Lower lobe of right lung (tissue), 2 donors: Measurements from ENCODE around the gene CCDC85C. TPM values are rescaled to one million over a fixed set of nuclear protein-coding genes. Genes with fewer than 3 reads are reported as not detected.

Source experiments
- ATAC-seq, 2 donors: fragments of 200-7000 bp; cut with Tn5 transposase; one replicate each; pipeline ENCODE4 v1.9.1; 2020 to 2022; ENCODE audit warnings: mild to moderate bottlenecking in 2 of 2, moderate library complexity in 2 of 2
- DNase-seq: peaks from one replicate; pipeline ENCODE4 v3.0.0-alpha.2; 2020
- H3K27ac ChIP-seq: fragments of 200-600 bp; one replicate; pipeline ENCODE4 v1.8.0; 2022
- H3K27me3 ChIP-seq: fragments of 200-600 bp; one replicate; pipeline ENCODE4 v1.8.0; 2022; ENCODE audit warnings: low read depth
- H3K36me3 ChIP-seq: fragments of 200-600 bp; one replicate; pipeline ENCODE4 v1.8.0; 2022; ENCODE audit warnings: mild to moderate bottlenecking
- H3K4me1 ChIP-seq: fragments of 200-600 bp; one replicate; pipeline ENCODE4 v1.8.0; 2022
- H3K4me3 ChIP-seq: fragments of 200-600 bp; one replicate; pipeline ENCODE4 v1.8.0; 2022; ENCODE audit warnings: mild to moderate bottlenecking
- H3K9me3 ChIP-seq: fragments of 200-600 bp; one replicate; pipeline ENCODE4 v1.8.0; 2022
- CTCF ChIP-seq: fragments of 200-600 bp; IDR thresholded peaks from one replicate; pipeline ENCODE4 v1.8.0; 2022; ENCODE audit warnings: antibody characterized with exemption, mild to moderate bottlenecking
- intact Hi-C: fragments of 100-400 bp; cut with DNase I; formaldehyde crosslinking; loops from one replicate; pipeline ENCODE4 v1.11.0; 2022
- total RNA-seq: library from RNA; stranded (reverse); fragmentation: NEBNext Ultra II Directional; extraction: Animal tissue kit (Norgen Biotek cat#: 25700); gene quantifications from one replicate; pipeline ENCODE4 v1.2.1, GENCODE V29; 2021
- donor health status: DM: no; HTN: yes; CAD: no; lungs with severe emphysema.

CCDC85C gene
- total RNA-seq, 1 donor from 2014 or later, result 15.3 TPM

- no peak for ATAC-seq
Measured at GRCh38 chr14:99516156-99516870, 87.7 kb downstream of the CCDC85C start.

GRCh38 chr14:99515301-99516155 is 88.5 kb downstream of the CCDC85C start:
- DNase-seq (no peak), ATAC-seq (no peak)
- peaks cover 7% of the 10 kb centered on the region for H3K4me1 ChIP-seq
- H3K4me3 ChIP-seq, result no peak overlapping the region
- no peak for TF ChIP-seq CTCF
- H3K27ac ChIP-seq, result no peak overlapping the region
- intact Hi-C loops, result no loop called here
- H3K27me3 ChIP-seq, result no peaks in the 10 kb centered on the region
- no peaks in the 10 kb centered on the region for H3K9me3 ChIP-seq
- peaks cover 47% of the 10 kb centered on the region for H3K36me3 ChIP-seq

More at GRCh38 chr14:99516156-99516870, 87.7 kb downstream of the CCDC85C start:
- intact Hi-C loops, result no loop called here
- H3K4me1 ChIP-seq, result peaks cover 7% of the 10 kb centered on the region
- no peak for TF ChIP-seq CTCF
- peaks cover 39% of the 10 kb centered on the region for H3K36me3 ChIP-seq
- H3K27me3 ChIP-seq, result no peaks in the 10 kb centered on the region
- H3K4me3 ChIP-seq, result no peak overlapping the region
- no peak overlapping the region for H3K27ac ChIP-seq
- DNase-seq, result no peak
- no peaks in the 10 kb centered on the region for H3K9me3 ChIP-seq

- no peak for ATAC-seq
- no peaks in the 10 kb centered on the region for H3K27me3 ChIP-seq
- no peaks in the 10 kb centered on the region for H3K9me3 ChIP-seq
- peak; percentile 47 for DNase-seq
- H3K4me3 ChIP-seq, result no peak overlapping the region
- peaks cover 7% of the 10 kb centered on the region for H3K4me1 ChIP-seq
- no peak for TF ChIP-seq CTCF
- H3K27ac ChIP-seq, result no peak overlapping the region
- peaks cover 52% of the 10 kb centered on the region for H3K36me3 ChIP-seq
- intact Hi-C loops, result no loop called here
Measured at GRCh38 chr14:99514552-99515300, 89.3 kb downstream of the CCDC85C start.

GRCh38 chr14:99513946-99514551 is 90.0 kb downstream of the CCDC85C start:
- H3K36me3 ChIP-seq, result peaks cover 59% of the 10 kb centered on the region
- intact Hi-C loops, result no loop called here
- no peak for DNase-seq

More at GRCh38 chr14:99513946-99514551, 90.0 kb downstream of the CCDC85C start:
- no peak overlapping the region for H3K27ac ChIP-seq
- H3K9me3 ChIP-seq, result no peaks in the 10 kb centered on the region
- peaks cover 7% of the 10 kb centered on the region for H3K4me1 ChIP-seq
- no peak overlapping the region for H3K4me3 ChIP-seq
- no peaks in the 10 kb centered on the region for H3K27me3 ChIP-seq
- no peak for TF ChIP-seq CTCF
- no peak for ATAC-seq
